ENCODE data around the gene GAPT.

DNA sequence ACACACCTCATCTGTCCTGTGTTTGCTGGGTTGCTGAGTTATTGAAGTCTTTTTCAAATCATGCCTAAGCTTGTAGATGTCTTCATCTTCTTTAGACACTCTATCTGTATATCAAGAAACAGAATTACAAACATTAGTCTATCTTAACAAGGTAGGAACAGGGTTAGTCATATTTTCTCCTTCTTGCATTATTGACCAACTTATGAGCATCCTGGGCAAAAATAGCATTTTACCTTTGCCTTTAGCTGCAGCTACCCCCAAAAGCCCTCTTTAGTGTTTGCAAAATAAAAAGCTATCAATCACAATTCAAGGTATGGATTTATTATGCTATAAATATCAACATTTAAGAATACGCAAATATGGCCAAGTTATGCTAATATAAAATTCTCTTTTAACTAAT lies 34.7 kb upstream of the GAPT start:
- TF ChIP-seq CTCF (IDR thresholded peaks at IDR 0.05): no peak
- no peak for TF ChIP-seq POLR2A (IDR thresholded peaks at IDR 0.05)
